SK-N-SH (cell line): ENCODE data around the gene SETD1A. TPM values are rescaled to one million over a fixed set of nuclear protein-coding genes. Genes with fewer than 3 reads are reported as not detected.

Source experiments
- CTCF ChIA-PET: fragments of 300-600, 350-600 bp; formaldehyde crosslinking; extraction: SDS; loops from one replicate; lab custom pipeline; 2021; lab: Yijun Ruan, JAX
- POLR2A ChIA-PET: fragments of 350-600 bp; sonication (Branson Sonifier 250); formaldehyde crosslinking; extraction: SDS; loops from one replicate; lab custom pipeline; 2020; ENCODE audit warnings: antibody characterized with exemption, inconsistent platforms; lab: Yijun Ruan, JAX
- DNase-seq: peaks from one replicate; pipeline ENCODE4 v3.0.0; 2012
- H2AFZ ChIP-seq: fragments of 200-600 bp; sonication (generic); 2 replicates; pipeline ENCODE4 v1.8.1; 2016; ENCODE audit warnings: antibody characterized with exemption, mild to moderate bottlenecking, low read depth
- H3F3A ChIP-seq: fragments of 200-600 bp; sonication (generic); replicated peaks from 2 replicates; pipeline ENCODE3; 2016; ENCODE audit warnings: antibody characterized with exemption, mild to moderate bottlenecking; ENCODE audit not compliant: insufficient read depth
- H3K27ac ChIP-seq, 2 experiments: fragments of 200-500 bp in 1 of 2; fragments of 200-600 bp in 1 of 2; sonication (Bioruptor generic) in 1 of 2; sonication (generic), shearing (Covaris generic) in 1 of 2; 2 replicates each; pipeline versions ENCODE4 v1.5.1 to v1.6.1; 2014 to 2016; ENCODE audit warnings: low read depth in 2 of 2, inconsistent platforms in 1 of 2, low read length in 1 of 2, mild to moderate bottlenecking in 1 of 2, mixed read lengths in 1 of 2
- H3K27me3 ChIP-seq: fragments of 200-600 bp; sonication (generic), shearing (Covaris generic); 2 replicates; pipeline ENCODE4 v1.6.1; 2016; ENCODE audit warnings: mixed run types; ENCODE audit not compliant: insufficient read depth
- H3K36me3 ChIP-seq, 2 experiments: fragments of 200-500 bp in 1 of 2; fragments of 200-600 bp in 1 of 2; sonication (Bioruptor generic) in 1 of 2; sonication (generic) in 1 of 2; replicated peaks in 1 of 2; 2 replicates each; pipeline versions ENCODE3 to v1.5.1; 2014 to 2016; ENCODE audit warnings: low read length in 1 of 2, mild to moderate bottlenecking in 1 of 2; ENCODE audit not compliant: insufficient read depth in 2 of 2, control insufficient read depth in 1 of 2
- H3K4me1 ChIP-seq, 2 experiments: fragments of 200-500 bp in 1 of 2; fragments of 200-600 bp in 1 of 2; sonication (Bioruptor generic) in 1 of 2; sonication (generic), shearing (Covaris generic) in 1 of 2; 2 replicates each; pipeline versions ENCODE4 v1.5.1 to v1.6.1; 2014 to 2016; ENCODE audit warnings: low read depth in 1 of 2, low read length in 1 of 2, mixed run types in 1 of 2; ENCODE audit not compliant: insufficient read depth in 2 of 2, control insufficient read depth in 1 of 2
- H3K4me2 ChIP-seq: fragments of 200-600 bp; sonication (generic), shearing (Covaris generic); 2 replicates; pipeline ENCODE4 v1.6.1; 2017; ENCODE audit warnings: mixed run types
- H3K4me3 ChIP-seq, 2 experiments: fragments of 200-500 bp in 1 of 2; fragments of 200-600 bp in 1 of 2; sonication (Bioruptor generic) in 1 of 2; sonication (generic), shearing (Covaris generic) in 1 of 2; 2 replicates each; pipeline versions ENCODE4 v1.5.1 to v1.8.1; 2014 to 2016; ENCODE audit warnings: low read depth in 2 of 2, inconsistent platforms in 1 of 2, low read length in 1 of 2, mild to moderate bottlenecking in 1 of 2, mixed read lengths in 1 of 2, moderate library complexity in 1 of 2
- H3K79me2 ChIP-seq: fragments of 200-600 bp; sonication (generic); 2 replicates; pipeline ENCODE4 v1.8.1; 2017; ENCODE audit warnings: mild to moderate bottlenecking; ENCODE audit not compliant: insufficient read depth
- H3K9ac ChIP-seq: fragments of 200-600 bp; sonication (generic); 2 replicates; pipeline ENCODE4 v1.6.1; 2017; ENCODE audit warnings: mixed run types
- H3K9me2 ChIP-seq: fragments of 200-600 bp; sonication (generic); 2 replicates; pipeline ENCODE4 v1.6.1; 2017; ENCODE audit warnings: mixed run types
- H3K9me3 ChIP-seq: fragments of 200-600 bp; sonication (generic); 2 replicates; pipeline ENCODE4 v1.6.1; 2017; ENCODE audit warnings: mixed run types, mild to moderate bottlenecking, moderate library complexity
- H4K20me1 ChIP-seq: fragments of 200-600 bp; sonication (generic); 2 replicates; pipeline ENCODE4 v1.6.1; 2017; ENCODE audit warnings: mild to moderate bottlenecking, mixed run types; ENCODE audit not compliant: insufficient read depth
- CHD2 ChIP-seq: fragments of 150-350 bp; IDR thresholded peaks from 2 replicates; pipeline ENCODE4 v1.6.1; 2018; ENCODE audit warnings: low read length; ENCODE audit not compliant: partially characterized antibody
- ELF1 ChIP-seq: IDR thresholded peaks from 2 replicates; pipeline ENCODE4 v1.4.0; 2012
- EP300 ChIP-seq, 2 experiments: IDR thresholded peaks; 2 replicates each; pipeline versions ENCODE4 v1.4.0 to v1.6.1; 2012; ENCODE audit warnings: borderline replicate concordance in 1 of 2, low read depth in 1 of 2, low read length in 1 of 2
- EZH2phosphoT487 ChIP-seq: fragments of 200-600 bp; sonication (generic); IDR thresholded peaks from 2 replicates; pipeline ENCODE4 v1.6.1; 2017; ENCODE audit warnings: low read depth, mixed run types, mild to moderate bottlenecking, antibody characterized with exemption, moderate library complexity, borderline replicate concordance
- FOXJ3 ChIP-seq: sonication (generic); formaldehyde crosslinking; IDR thresholded peaks from 2 replicates; pipeline ENCODE4 v1.5.1; 2020; ENCODE audit warnings: mild to moderate bottlenecking, missing genetic modification reagents
- FOXM1 ChIP-seq: IDR thresholded peaks from 2 replicates; pipeline ENCODE4 v1.4.0; 2012; ENCODE audit warnings: low read depth, mild to moderate bottlenecking
- GABPA ChIP-seq: IDR thresholded peaks from 2 replicates; pipeline ENCODE4 v1.4.0; 2012; ENCODE audit warnings: low read depth, mild to moderate bottlenecking
- GATA2 ChIP-seq: sonication (generic); formaldehyde crosslinking; IDR thresholded peaks from 2 replicates; pipeline ENCODE4 v1.5.0; 2020; ENCODE audit warnings: mild to moderate bottlenecking, missing genetic modification reagents
- MEF2A ChIP-seq: IDR thresholded peaks from 2 replicates; pipeline ENCODE4 v1.4.0; 2012; ENCODE audit warnings: low read depth, borderline replicate concordance
- MXI1 ChIP-seq: IDR thresholded peaks from 2 replicates; pipeline ENCODE4 v1.6.1; 2012; ENCODE audit warnings: mild to moderate bottlenecking, low read depth, low read length, improper control_type of control experiment
- PBX3 ChIP-seq: IDR thresholded peaks from 2 replicates; pipeline ENCODE4; 2012
- POLR2AphosphoS5 ChIP-seq: IDR thresholded peaks from 2 replicates; pipeline ENCODE4 v1.6.1; 2012; ENCODE audit warnings: low read depth, low read length
- RFX5 ChIP-seq: IDR thresholded peaks from 2 replicates; pipeline ENCODE4 v1.6.1; 2012; ENCODE audit warnings: mild to moderate bottlenecking, improper control_type of control experiment, low read length
- RXRA ChIP-seq: IDR thresholded peaks from 2 replicates; pipeline ENCODE4 v1.4.0; 2012; ENCODE audit warnings: low read depth, mild to moderate bottlenecking, borderline replicate concordance
- SIN3A ChIP-seq: IDR thresholded peaks from 2 replicates; pipeline ENCODE4 v1.6.1; 2012; ENCODE audit warnings: low read depth, mild to moderate bottlenecking, low read length, moderate library complexity, borderline replicate concordance
- TAF1 ChIP-seq: IDR thresholded peaks from 2 replicates; pipeline ENCODE4 v1.6.1; 2012; ENCODE audit warnings: low read depth, mild to moderate bottlenecking, low read length, moderate library complexity, borderline replicate concordance
- TCF12 ChIP-seq: IDR thresholded peaks from 2 replicates; pipeline ENCODE4 v1.4.0; 2012
- WGBS: methylation state at CpG from one replicate; pipeline ENCODE4 v1.1.6; 2017; ENCODE audit warnings: low lambda C conversion rate; 5-methylcytosine and 5-hydroxymethylcytosine counted together
- polyA plus RNA-seq, 3 experiments: library from polyadenylated mRNA; depleted of rRNA; stranded (reverse); fragments of >200 nt; gene quantifications; 2 replicates each; pipeline ENCODE4 v1.2.3, GENCODE V29; 2012
- TF ChIP-seq, protein P1 (sequence below): fragments of 200-600 bp; sonication (generic); IDR thresholded peaks from 2 replicates; pipeline ENCODE4 v1.6.1; 2017; ENCODE audit warnings: antibody characterized with exemption, mild to moderate bottlenecking, moderate library complexity
- TF ChIP-seq, protein P2 (sequence below): IDR thresholded peaks from 2 replicates; pipeline ENCODE4 v1.4.0; 2012; ENCODE audit warnings: low read depth, borderline replicate concordance

The SETD1A gene
- polyA plus RNA-seq, 1 of the 3 experiments (the other 2 are of a cell fraction): 6.8 TPM

- Histone ChIP-seq H3K4me2 (no peak overlapping the region), H3K9ac (no peak overlapping the region), H3K36me3 (peaks cover 0 to 26% of the 10 kb centered on the region in 2 experiments), H3K27me3 (no peaks in the 10 kb centered on the region), H4K20me1 (no peaks in the 10 kb centered on the region), H3F3A (peaks cover 5% of the 10 kb centered on the region), H3K27ac (no peak overlapping the region), H3K4me3 (no peak overlapping the region), H3K9me2 (no peaks in the 10 kb centered on the region), H2AFZ (no peak overlapping the region), H3K4me1 (peaks cover 5 to 8% of the 10 kb centered on the region in 2 experiments; a peak in 2 of 4 replicates), H3K79me2 (no peaks in the 10 kb centered on the region), H3K9me3 (no peaks in the 10 kb centered on the region)
- CTCF ChIA-PET: interaction anchor here (0.5 to 5.3 kb wide), 57 partner anchors 8 to 886 kb away, joined by 3 to 38 read pairs (median 4); partner anchors contain the start of genes FUS, STX4, ZNF646 and ZNF668
- DNase-seq: no peak
- 94% methylated on average over 12 of the region's 14 CpGs for WGBS
- POLR2A ChIA-PET: interaction anchor here (0.6 to 1.5 kb wide), 5 partner anchors 10 to 196 kb away, joined by 3 to 7 read pairs (median 4); partner anchors contain the start of genes FUS, ZNF646 and ZNF668
- TF ChIP-seq RXRA (no peak), FOXM1 (no peak), GATA2 (no peak), PBX3 (no peak), TAF1 (no peak), FOXJ3 (CRISPR knock-in tag) (no peak), TCF12 (no peak), EP300 (IDR thresholded peaks at IDR 0.05; ENCODE audit: borderline replicate concordance in 1 of 2, low read depth in 1 of 2, low read length in 1 of 2) (no peak), MEF2A (no peak), MXI1 (no peak), CHD2 (no peak), SIN3A (no peak), GABPA (no peak), EZH2phosphoT487 (no peak), RFX5 (no peak), ELF1 (no peak), POLR2AphosphoS5 (no peak)
- TF ChIP-seq, protein P1, sequence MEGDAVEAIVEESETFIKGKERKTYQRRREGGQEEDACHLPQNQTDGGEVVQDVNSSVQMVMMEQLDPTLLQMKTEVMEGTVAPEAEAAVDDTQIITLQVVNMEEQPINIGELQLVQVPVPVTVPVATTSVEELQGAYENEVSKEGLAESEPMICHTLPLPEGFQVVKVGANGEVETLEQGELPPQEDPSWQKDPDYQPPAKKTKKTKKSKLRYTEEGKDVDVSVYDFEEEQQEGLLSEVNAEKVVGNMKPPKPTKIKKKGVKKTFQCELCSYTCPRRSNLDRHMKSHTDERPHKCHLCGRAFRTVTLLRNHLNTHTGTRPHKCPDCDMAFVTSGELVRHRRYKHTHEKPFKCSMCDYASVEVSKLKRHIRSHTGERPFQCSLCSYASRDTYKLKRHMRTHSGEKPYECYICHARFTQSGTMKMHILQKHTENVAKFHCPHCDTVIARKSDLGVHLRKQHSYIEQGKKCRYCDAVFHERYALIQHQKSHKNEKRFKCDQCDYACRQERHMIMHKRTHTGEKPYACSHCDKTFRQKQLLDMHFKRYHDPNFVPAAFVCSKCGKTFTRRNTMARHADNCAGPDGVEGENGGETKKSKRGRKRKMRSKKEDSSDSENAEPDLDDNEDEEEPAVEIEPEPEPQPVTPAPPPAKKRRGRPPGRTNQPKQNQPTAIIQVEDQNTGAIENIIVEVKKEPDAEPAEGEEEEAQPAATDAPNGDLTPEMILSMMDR: no peak
- TF ChIP-seq, protein P2, sequence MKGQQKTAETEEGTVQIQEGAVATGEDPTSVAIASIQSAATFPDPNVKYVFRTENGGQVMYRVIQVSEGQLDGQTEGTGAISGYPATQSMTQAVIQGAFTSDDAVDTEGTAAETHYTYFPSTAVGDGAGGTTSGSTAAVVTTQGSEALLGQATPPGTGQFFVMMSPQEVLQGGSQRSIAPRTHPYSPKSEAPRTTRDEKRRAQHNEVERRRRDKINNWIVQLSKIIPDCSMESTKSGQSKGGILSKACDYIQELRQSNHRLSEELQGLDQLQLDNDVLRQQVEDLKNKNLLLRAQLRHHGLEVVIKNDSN: no peak
- TF ChIP-seq, all 33 proteins: peak for 0
Observed at GRCh38 chr16:30983898-30984610, 26.5 kb downstream of the SETD1A start.
